PC-9 (cell line): ENCODE results near the gene STX8.

Experiments used
- CTCF ChIP-seq: fragments of 200-600 bp; sonication (generic); conservative IDR thresholded peaks from 2 replicates; pipeline ENCODE4 v1.6.1; 2017; ENCODE audit warnings: mixed run types, antibody characterized with exemption, mild to moderate bottlenecking, moderate library complexity
- EZH2 ChIP-seq: fragments of 200-600 bp; sonication (generic); IDR thresholded peaks from 2 replicates; pipeline ENCODE4 v1.8.0; 2017; ENCODE audit warnings: antibody characterized with exemption, low read depth

- TF ChIP-seq CTCF, result no peak
- TF ChIP-seq EZH2, result no peak
Measured at GRCh38 chr17:9211133-9211765, 364.4 kb downstream of the STX8 start.
